Uterus (tissue), 2 donors: ENCODE measurements around the gene ORC5.

ENCODE experiments used
- POLR2A ChIP-seq, 2 donors: fragments of 450-650 bp; IDR thresholded peaks; one replicate each; pipeline ENCODE4 v1.6.1; 2016; ENCODE audit warnings: antibody characterized with exemption in 2 of 2, mild to moderate bottlenecking in 1 of 2, moderate library complexity in 1 of 2
- TF ChIP-seq, protein P1 (sequence below), 4 experiments: fragments of 200-600 bp in 2 of 4; fragments of 450-650 bp in 2 of 4; sonication (generic) in 2 of 4; IDR thresholded peaks; one replicate each; pipeline ENCODE4 v1.5.1; 2016 to 2019; ENCODE audit warnings: antibody characterized with exemption in 4 of 4, mild to moderate bottlenecking in 2 of 4, moderate library complexity in 1 of 4

DNA sequence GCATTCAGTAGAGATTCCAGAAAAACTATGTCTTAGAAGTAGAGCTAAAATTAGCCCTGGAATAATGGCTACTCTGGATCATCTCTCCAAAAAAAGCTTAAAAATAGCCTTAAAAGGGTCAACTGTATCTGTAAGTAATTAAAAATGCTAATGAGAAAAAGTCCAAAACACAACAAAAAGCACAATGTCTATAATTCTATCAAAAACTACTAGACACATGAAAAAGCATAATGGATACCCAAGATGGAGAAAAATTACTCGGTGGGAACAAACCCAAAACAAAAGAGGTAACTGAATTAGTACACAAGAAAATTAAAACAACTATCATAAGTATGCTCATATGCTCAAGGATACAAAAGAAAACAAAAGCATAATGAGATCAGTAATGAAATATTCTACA is 15.4 kb downstream of the ORC5 start:
- TF ChIP-seq, protein P1, sequence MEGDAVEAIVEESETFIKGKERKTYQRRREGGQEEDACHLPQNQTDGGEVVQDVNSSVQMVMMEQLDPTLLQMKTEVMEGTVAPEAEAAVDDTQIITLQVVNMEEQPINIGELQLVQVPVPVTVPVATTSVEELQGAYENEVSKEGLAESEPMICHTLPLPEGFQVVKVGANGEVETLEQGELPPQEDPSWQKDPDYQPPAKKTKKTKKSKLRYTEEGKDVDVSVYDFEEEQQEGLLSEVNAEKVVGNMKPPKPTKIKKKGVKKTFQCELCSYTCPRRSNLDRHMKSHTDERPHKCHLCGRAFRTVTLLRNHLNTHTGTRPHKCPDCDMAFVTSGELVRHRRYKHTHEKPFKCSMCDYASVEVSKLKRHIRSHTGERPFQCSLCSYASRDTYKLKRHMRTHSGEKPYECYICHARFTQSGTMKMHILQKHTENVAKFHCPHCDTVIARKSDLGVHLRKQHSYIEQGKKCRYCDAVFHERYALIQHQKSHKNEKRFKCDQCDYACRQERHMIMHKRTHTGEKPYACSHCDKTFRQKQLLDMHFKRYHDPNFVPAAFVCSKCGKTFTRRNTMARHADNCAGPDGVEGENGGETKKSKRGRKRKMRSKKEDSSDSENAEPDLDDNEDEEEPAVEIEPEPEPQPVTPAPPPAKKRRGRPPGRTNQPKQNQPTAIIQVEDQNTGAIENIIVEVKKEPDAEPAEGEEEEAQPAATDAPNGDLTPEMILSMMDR (IDR thresholded peaks at IDR 0.05) = no peak
- no peak for TF ChIP-seq POLR2A (IDR thresholded peaks at IDR 0.05)
